A549 treated with GW870086 at 1 μM for 4 hours (cell line): Measurements from ENCODE around the gene FOXO3B. TPM values are rescaled to one million over a fixed set of nuclear protein-coding genes. Genes with fewer than 3 reads are reported as not detected.

ENCODE experiments used
- total RNA-seq: library from RNA; stranded (reverse); fragments of 200-300 nt; extraction: Qiagen RNA extraction; gene quantifications from 5 replicates; pipeline ENCODE4 v1.2.3, GENCODE V29; 2022; ENCODE audit warnings: low read depth

FOXO3B gene
- 3.2 to 5.4 TPM (median 3.6 TPM) in 5 replicates for total RNA-seq

GRCh38 chr17:18681767-18682571, at the start of gene FOXO3B:
Gene FOXO3B (minus strand): TSS chr17:18682314. CDS start chr17:18681651, 663 bp downstream.

GRCh38 chr17:18644291-18644690, 37.8 kb downstream of the FOXO3B start, which contains the start of gene TBC1D28:
Gene TBC1D28 (minus strand): TSS chr17:18644391. CDS start chr17:18641352, 3,039 bp downstream.

Other genes with a start within 250 kb of the FOXO3B start
- gene LGALS9C, start 205.5 kb downstream of the FOXO3B start, total RNA-seq, result not detected in 5 replicates
- gene TBC1D28, start 37.9 kb downstream of the FOXO3B start, total RNA-seq, result not detected in 5 replicates
- gene FBXW10, start 61.7 kb upstream of the FOXO3B start, total RNA-seq, result 0.90 to 2.0 TPM (median 0.97 TPM) in 5 replicates
- 65.5 to 71.4 TPM (median 65.8 TPM) in 5 replicates for gene TVP23B, start 98.9 kb upstream of the FOXO3B start, total RNA-seq
- gene PRPSAP2, start 175.8 kb upstream of the FOXO3B start, total RNA-seq, result 40.9 to 44.9 TPM (median 42.7 TPM) in 5 replicates